Activated effector memory CD4-positive, alpha-beta T cell treated with Interleukin-2 at 50 U/mL for 16 hours (primary cell): ENCODE data around the gene C1orf146.
"Not testable (repeated sequence)": the region's sequence is repeated elsewhere in the genome, so short reads cannot be mapped to it uniquely, and the experiment has no call there.

ENCODE experiments used
- DNase-seq: peaks from one replicate; pipeline ENCODE4 v3.0.0-alpha.2; 2020

C1orf146 gene

GRCh38 chr1:92217721-92218120 lies at the start of gene C1orf146:
Gene C1orf146 (plus strand): TSS chr1:92217915. CDS start chr1:92231421, 13,506 bp downstream.
- no peak for DNase-seq

- no peak for DNase-seq
Measured at GRCh38 chr1:92168657-92169056, 49.1 kb upstream of the C1orf146 start.

GRCh38 chr1:92169214-92170005 lies 48.3 kb upstream of the C1orf146 start:
- no peak for DNase-seq

GRCh38 chr1:92184632-92185031 lies 33.1 kb upstream of the C1orf146 start:
- DNase-seq: no peak

- no peak for DNase-seq
Measured at GRCh38 chr1:92186081-92186480, 31.6 kb upstream of the C1orf146 start.

- no peak for DNase-seq
Measured at GRCh38 chr1:92188436-92189255, 29.1 kb upstream of the C1orf146 start.

- no peak for DNase-seq
Measured at GRCh38 chr1:92191726-92192125, 26.0 kb upstream of the C1orf146 start.

- DNase-seq: no peak
Measured at GRCh38 chr1:92192246-92192645, 25.5 kb upstream of the C1orf146 start.

- DNase-seq: no peak
Measured at GRCh38 chr1:92194511-92194910, 23.2 kb upstream of the C1orf146 start.

- no peak for DNase-seq
Measured at GRCh38 chr1:92201973-92202372, 15.7 kb upstream of the C1orf146 start.

GRCh38 chr1:92203105-92203504 lies 14.6 kb upstream of the C1orf146 start:
- DNase-seq: no peak

GRCh38 chr1:92210701-92211100 lies 7.0 kb upstream of the C1orf146 start:
- DNase-seq: no peak

GRCh38 chr1:92211166-92211565 lies 6.5 kb upstream of the C1orf146 start:
- no peak for DNase-seq

GRCh38 chr1:92218559-92218958 lies 844 bp downstream of the C1orf146 start:
- no peak for DNase-seq

- DNase-seq: no peak
Measured at GRCh38 chr1:92219028-92219427, 1.3 kb downstream of the C1orf146 start.

- DNase-seq: no peak
Measured at GRCh38 chr1:92228401-92228800, 10.7 kb downstream of the C1orf146 start.

- no peak for DNase-seq
Measured at GRCh38 chr1:92230736-92231135, 13.0 kb downstream of the C1orf146 start.

- DNase-seq: no peak
Measured at GRCh38 chr1:92240034-92240433, 22.3 kb downstream of the C1orf146 start.

- DNase-seq: no peak
Measured at GRCh38 chr1:92244376-92244775, 26.7 kb downstream of the C1orf146 start.

- DNase-seq: not testable (repeated sequence)
Measured at GRCh38 chr1:92254714-92255113, 37.0 kb downstream of the C1orf146 start.

GRCh38 chr1:92259350-92259749 lies 41.6 kb downstream of the C1orf146 start:
- DNase-seq: no peak

GRCh38 chr1:92262516-92262915 lies 44.8 kb downstream of the C1orf146 start:
- no peak for DNase-seq

- DNase-seq: no peak
Measured at GRCh38 chr1:92273039-92273438, 55.3 kb downstream of the C1orf146 start.

GRCh38 chr1:92274939-92275338 lies 57.2 kb downstream of the C1orf146 start:
- no peak for DNase-seq
